ENCODE data around the gene ZNHIT2. TPM values are rescaled to one million over a fixed set of nuclear protein-coding genes. Genes with fewer than 3 reads are reported as not detected.

Gene ZNHIT2
- total and polyA plus RNA-seq, 2 of the 13 experiments (the other 11 are each of a cell fraction or from before 2014, with no cell fraction given) = 1.1 to 6.5 TPM

DNA sequence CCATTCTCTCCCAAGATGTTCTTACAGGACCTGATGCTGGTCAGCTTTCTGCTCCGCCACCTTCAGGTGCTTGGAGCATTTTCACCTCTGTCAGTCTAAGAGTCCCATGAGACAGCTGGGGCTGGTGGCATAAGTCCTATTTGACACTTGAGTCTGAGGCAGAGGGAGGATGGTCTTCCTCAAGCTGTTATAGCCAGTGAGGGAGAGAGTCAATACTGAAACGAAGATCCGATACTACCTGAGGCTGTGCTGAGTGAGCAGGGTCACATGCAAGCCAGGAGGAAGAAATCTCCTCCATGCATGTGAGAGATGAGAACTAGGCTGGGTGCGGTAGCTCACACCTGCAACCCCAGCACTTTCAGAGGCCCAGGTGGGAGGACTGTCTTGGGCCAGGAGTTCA, 27.9 kb downstream of the ZNHIT2 start:
- H3K9ac ChIP-seq (ENCODE audit: insufficient read depth, low read depth, low read length) = no peak overlapping the region
- H3K4me3 ChIP-seq (replicated peaks in 1 of 3; ENCODE audit: insufficient read depth in 1 of 3, low read depth in 2 of 3, low read length in 3 of 3) = no peak overlapping the region
- H4K20me1 ChIP-seq (ENCODE audit: insufficient read depth, low read length) = no peaks in the 10 kb centered on the region
- ATAC-seq (no peak), FAIRE-seq (no peak), DNase-seq (ENCODE audit: low spot score) (no peak)
- H3K9me3 ChIP-seq (ENCODE audit: low read length) = no peaks in the 10 kb centered on the region
- BruUV-seq (replicated peaks) = no TSS peak
- in situ Hi-C loops (cut with HindIII; ENCODE audit: extremely low pct_ligation_motif_present, low pct_unique_long_range_greater_than_20kb) (no loop called here), intact Hi-C loops (cut with micrococcal nuclease; ENCODE audit: unreplicated experiment) (no loop called here)
- 92% methylated on average over 4 of the region's 4 CpGs for WGBS (ENCODE audit: low lambda C conversion rate)
- no peak overlapping the region for H2AFZ ChIP-seq (ENCODE audit: low read length)
- H3K79me2 ChIP-seq (ENCODE audit: insufficient read depth, low read length) = peaks cover 9% of the 10 kb centered on the region
- TF ChIP-seq ATM (IDR thresholded peaks at IDR 0.05; ENCODE audit: borderline replicate concordance) (no peak), RFXAP (CRISPR knock-in tag; IDR thresholded peaks at IDR 0.05; ENCODE audit: borderline replicate concordance) (no peak), ZNF329 (CRISPR knock-in tag; IDR thresholded peaks at IDR 0.05; ENCODE audit: low read depth) (no peak), SRY (CRISPR knock-in tag; IDR thresholded peaks at IDR 0.05) (no peak), ZNF280B (CRISPR knock-in tag; IDR thresholded peaks at IDR 0.05; ENCODE audit: borderline replicate concordance) (no peak), IKZF1 (IDR thresholded peaks at IDR 0.05) (no peak), RORA (CRISPR knock-in tag; IDR thresholded peaks at IDR 0.05) (no peak), SALL1 (CRISPR knock-in tag; IDR thresholded peaks at IDR 0.05) (no peak), MYNN (CRISPR knock-in tag; IDR thresholded peaks at IDR 0.05; ENCODE audit: low read depth) (no peak), ZNF850 (CRISPR knock-in tag; conservative IDR thresholded peaks at IDR 0.05) (no peak), JUND (CRISPR knock-in tag; IDR thresholded peaks at IDR 0.05) (no peak)
- TF ChIP-seq, protein P1, sequence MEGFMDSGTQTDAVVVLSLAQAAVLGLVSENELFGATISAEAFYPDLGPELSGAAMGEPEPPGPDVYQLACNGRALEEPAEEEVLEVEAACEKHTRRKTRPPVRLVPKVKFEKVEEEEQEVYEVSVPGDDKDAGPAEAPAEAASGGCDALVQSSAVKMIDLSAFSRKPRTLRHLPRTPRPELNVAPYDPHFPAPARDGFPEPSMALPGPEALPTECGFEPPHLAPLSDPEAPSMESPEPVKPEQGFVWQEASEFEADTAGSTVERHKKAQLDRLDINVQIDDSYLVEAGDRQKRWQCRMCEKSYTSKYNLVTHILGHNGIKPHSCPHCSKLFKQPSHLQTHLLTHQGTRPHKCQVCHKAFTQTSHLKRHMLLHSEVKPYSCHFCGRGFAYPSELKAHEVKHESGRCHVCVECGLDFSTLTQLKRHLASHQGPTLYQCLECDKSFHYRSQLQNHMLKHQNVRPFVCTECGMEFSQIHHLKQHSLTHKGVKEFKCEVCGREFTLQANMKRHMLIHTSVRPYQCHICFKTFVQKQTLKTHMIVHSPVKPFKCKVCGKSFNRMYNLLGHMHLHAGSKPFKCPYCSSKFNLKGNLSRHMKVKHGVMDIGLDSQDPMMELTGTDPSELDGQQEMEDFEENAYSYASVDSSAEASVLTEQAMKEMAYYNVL (CRISPR knock-in tag; IDR thresholded peaks at IDR 0.05; ENCODE audit: borderline replicate concordance) = no peak
- TF ChIP-seq, protein P2, sequence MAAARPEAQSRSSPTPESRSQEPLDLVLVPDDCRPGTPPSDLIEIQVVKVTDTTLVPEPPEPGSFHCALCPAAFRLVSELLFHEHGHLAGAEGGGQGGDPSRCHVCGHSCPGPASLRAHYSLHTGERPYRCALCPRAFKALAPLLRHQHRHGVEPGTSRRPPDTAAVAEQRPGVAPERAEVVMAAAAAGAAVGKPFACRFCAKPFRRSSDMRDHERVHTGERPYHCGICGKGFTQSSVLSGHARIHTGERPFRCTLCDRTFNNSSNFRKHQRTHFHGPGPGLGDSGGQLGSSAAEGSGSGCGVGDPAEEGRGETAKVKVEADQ (CRISPR knock-in tag; IDR thresholded peaks at IDR 0.05; ENCODE audit: borderline replicate concordance) = no peak
- H3K36me3 ChIP-seq (replicated peaks in 1 of 2; ENCODE audit: control insufficient read depth in 1 of 2, insufficient read depth in 2 of 2, low read length in 2 of 2) = peaks cover 13 to 18% of the 10 kb centered on the region in 2 experiments; a peak in 3 of 5 replicates
- no peak overlapping the region for H3K27ac ChIP-seq (ENCODE audit: extremely low read length, insufficient read depth, low read length)
- POLR2A ChIA-PET = interaction anchor here (1.8 kb wide), 1 partner anchor 22 kb away, joined by 9 read pairs; the partner anchor contains the start of gene TM7SF2
- H3K4me1 ChIP-seq (ENCODE audit: insufficient read depth, low read length) = peaks cover 38% of the 10 kb centered on the region
- no peak overlapping the region for H3K4me2 ChIP-seq (ENCODE audit: low read depth, low read length)
- CTCF ChIA-PET (ENCODE audit: low intra/inter-chr PET ratio, low total read pairs) = no interaction called here
- no peaks in the 10 kb centered on the region for H3K27me3 ChIP-seq (ENCODE audit: control insufficient read depth in 1 of 2, insufficient read depth in 2 of 2, low read length in 2 of 2)
